HG03108 (cell line): ENCODE measurements around the gene ZSWIM5.
A peak's percentile ranks its signal among the peaks of the same experiment; 100 is the strongest.

Source experiments
- ATAC-seq: cut with Tn5 transposase; IDR thresholded peaks from one replicate; pipeline ENCODE4 v1.9.1; 2021; ENCODE audit warnings: moderate library complexity; ENCODE audit not compliant: unreplicated experiment

Gene ZSWIM5

DNA sequence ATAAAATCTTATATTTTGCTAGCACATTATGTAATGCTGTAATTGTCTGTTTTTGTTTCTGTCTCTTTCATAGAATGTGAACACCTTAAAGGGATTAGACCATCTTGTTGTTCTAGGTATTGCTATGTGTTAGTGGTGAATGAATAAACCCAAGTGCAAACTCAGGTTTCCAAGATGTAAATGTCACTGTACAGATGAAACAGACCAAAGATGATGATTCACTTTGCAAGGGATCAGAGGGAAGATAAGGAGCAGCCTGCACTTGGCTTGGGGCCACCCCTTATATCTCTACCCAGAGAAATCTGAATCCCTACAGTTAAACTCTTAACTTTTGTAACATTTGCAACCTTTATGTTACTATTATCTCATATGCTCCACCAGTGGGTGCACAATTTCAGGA lies 168.9 kb downstream of the ZSWIM5 start:
- ATAC-seq = no peak

DNA sequence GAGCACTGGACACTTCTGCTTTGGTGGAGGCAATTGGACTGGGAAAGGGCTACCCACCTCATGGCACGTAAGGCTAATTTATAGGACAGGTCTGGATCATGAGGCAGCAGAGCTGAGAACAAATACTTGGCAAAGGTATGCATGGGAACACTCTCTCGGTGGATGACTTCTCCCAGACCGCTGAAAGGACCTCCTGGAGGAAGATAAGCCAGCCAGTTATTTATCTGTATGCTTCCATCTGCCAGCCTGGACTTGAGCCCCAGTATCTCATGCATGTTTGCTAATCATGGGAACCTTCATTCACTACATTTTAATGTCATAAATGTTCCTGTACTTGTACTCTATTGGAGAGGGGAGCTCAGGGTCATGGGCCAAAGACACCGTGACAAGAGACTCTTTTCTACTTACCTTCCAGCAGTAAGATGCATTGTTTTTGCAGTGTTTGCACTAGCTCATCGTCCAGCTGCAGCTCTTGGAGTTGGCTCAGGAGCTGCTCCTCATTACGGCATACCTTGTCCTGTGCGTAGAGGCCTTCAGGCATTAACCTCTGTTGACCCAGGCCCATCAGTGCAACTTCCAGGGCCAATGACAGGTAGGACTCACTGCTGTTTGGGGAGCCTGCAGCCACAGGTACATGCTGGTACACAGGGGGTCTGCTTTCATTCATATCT lies 170.6 kb downstream of the ZSWIM5 start:
- ATAC-seq = no peak

DNA sequence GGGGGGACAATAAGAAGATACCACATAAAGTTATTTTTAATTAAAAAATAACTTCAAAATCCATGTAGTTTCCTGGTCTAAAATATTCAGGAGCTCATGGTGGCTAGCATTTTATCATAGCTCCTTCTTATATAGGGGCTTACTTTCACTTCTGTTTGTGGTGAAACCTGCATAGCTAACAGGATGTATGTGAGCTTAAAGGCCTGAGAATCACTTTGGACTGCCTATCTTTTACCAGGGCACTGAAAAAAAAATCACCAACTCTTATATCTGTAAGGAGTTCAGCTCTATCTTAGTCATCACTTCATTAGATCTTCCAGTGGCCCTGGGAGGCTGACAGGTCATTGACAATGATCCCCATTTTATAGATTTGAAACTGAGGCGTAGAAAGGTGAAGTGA lies 173.0 kb downstream of the ZSWIM5 start:
- ATAC-seq = no peak

DNA sequence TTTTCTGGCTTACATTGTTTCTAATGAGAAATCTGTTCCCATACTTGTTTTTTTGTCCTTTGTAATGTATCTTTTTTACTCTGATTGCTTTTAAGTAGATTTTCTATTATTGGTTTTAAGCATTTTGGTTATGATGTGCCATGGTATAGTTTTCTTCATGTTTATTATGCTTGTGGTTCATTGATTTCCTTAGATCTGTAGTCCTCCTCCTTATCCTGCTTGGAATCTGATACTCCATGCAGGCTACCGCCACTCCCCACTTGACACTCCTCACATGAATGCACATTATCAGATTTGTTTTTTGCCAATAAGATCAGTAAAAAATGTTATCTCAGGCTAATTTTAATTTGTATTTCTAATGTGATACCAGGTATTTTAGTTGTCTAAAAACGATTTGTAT lies 173.6 kb downstream of the ZSWIM5 start:
- no peak for ATAC-seq

DNA sequence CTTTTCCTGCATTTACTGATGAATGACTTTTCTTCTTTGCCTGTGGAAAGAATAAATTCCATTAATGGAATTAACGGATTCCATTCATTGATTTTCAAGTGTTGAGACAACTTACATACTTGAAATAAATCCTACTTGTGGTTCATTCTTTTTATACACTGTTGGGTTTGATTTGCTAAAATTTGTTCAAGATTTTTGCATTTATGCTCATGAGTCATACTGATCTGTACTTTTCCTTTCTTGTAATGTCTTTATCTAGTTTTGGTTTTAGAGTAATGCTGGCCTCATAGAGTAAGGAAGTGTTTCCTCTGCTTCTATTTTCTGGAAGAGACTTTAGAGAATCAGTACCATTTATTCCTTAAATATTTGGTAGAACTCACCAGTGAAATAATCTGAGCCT lies 180.0 kb downstream of the ZSWIM5 start:
- no peak for ATAC-seq

DNA sequence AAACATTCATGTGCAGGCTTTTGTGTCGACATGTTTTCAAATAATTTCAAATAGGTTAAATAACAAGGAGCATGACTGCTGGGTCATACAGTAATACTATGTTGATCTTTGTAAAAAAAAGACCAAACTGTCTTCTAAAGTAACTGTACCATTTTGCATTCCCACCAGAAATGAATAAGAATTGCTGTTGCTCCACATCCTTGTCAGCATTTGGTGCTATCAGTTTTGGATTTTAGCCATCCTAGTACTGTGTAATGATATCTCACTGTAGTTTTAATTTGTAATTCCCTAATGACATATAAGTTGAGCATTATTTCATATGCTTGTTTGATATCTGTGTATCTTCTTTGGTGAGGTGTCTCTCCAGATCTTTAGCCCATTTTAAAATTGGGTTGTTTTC lies 182.7 kb downstream of the ZSWIM5 start:
- no peak for ATAC-seq

DNA sequence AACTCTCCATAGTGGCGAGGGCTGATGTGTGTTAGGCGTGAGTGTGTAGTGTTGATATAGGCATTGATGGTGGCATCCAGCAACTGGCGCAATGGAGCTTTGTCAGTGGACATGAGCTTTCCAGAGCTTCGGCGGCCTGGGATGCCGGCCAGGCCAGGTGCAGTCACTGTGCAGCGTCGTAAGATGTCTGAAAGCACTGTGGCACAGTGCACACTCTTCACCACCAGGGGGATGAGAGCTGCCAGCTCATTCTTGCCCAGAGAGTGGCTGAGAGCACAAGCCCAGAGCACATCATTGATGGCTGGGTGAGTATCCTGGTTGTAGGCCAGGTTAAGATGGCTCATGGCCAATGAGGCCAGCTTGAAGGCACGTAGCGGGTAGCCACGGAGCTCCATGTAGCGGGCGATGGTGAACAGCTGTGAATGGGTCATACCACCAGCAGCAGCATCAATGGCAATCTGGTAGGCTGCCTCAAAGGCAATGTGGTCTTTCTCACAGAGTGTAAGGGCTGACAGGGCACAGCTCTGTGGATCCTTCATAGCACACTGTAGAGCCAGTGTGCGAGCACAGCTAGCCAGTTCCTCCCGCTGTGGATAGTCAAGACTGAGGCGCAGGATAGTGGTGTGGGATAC lies 187.7 kb downstream of the ZSWIM5 start:
- ATAC-seq = no peak

DNA sequence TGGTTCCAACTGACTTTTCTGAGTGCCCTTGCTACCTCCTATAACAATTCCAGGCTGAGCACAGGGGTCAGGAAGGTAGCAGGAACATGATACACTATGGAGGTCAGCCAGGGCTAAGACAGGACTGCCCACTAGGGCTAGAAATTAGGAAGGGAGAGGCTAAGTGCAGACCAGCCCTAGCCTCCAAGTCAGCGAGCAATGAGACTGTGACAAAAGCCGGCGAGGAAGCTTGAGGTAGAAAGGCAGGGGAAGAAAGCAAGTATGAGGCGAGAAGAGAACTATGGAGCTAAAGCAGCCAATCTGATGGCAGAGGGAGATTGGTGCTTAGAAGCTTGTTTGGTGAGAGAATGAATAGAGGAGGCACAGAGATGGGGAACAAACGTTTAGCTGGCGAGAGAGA lies 189.6 kb downstream of the ZSWIM5 start:
- ATAC-seq = no peak

DNA sequence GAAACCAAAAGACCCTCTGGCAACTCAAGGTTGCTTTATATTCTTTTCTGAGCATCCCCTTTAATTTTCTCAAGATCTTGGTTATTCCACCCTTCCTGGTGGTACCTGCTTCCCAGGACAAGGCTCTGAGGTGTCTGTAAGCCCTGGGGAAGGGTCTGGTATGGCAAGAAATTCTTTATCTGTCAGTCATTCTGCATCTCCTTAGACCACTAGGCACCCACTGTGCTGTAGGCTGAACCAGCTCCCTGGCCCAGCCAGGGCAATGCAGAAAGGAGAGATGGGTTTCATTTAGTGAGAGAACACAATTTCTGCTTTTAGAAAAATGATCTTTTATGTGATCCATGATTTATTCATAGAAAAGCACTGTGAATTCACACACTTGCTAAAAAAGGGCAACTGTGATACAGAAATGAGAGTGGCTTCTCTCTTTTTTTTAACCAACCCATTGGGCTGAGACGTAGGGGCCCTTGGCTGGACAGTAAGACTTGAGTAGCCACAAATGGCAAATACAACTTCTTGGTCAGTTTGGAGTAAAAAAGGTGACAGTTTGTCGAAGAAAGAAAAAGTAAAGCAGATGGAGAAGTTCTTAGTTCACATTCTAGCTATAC lies 190.2 kb downstream of the ZSWIM5 start:
- no peak for ATAC-seq

DNA sequence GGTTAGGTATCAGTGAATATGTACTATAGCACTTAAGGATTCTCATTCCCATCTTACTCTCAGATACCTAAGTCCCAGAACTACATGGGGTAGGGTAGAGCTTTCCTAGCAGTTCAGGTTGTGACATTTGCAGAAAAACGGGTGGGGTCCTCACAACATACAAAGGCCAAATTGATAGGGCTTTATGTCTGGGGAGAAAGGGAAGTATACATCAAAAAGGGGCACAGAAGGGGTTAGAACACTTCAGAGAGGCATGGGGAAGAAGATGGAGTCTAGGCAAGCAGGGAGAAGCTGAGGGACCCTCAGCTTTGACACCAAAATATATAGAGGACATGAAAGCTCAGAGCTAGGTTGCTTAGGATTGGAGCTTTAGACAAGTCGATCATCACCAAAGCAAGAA lies 190.7 kb downstream of the ZSWIM5 start:
- no peak for ATAC-seq

DNA sequence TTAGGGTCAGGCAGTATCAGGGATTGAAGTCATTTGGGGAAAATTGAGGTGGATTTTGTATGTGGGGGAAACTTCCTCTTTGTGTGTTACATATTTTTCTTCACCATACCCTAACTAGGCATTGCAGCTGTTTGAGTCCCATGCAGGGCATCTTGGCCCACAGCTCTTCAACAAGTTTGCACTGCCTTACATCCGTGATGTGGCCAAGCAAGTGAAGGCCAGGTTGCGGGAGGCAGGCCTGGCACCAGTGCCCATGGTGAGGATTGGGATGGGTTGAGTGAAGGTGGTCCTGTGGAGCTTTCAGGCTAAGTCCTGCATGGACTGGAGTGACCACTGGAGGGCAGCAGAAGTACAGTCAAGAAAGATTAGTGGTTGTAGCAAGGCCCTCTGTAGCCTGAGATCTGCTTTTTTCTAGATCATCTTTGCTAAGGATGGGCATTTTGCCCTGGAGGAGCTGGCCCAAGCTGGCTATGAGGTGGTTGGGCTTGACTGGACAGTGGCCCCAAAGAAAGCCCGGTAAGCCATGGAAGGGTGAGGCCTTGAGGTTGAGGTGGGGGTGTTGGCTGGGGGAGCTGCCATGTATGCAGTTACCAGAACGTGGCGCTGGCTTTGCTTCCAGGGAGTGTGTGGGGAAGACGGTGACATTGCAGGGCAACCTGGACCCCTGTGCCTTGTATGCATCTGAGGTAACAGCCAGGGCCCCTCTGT lies 191.9 kb downstream of the ZSWIM5 start:
- no peak for ATAC-seq

DNA sequence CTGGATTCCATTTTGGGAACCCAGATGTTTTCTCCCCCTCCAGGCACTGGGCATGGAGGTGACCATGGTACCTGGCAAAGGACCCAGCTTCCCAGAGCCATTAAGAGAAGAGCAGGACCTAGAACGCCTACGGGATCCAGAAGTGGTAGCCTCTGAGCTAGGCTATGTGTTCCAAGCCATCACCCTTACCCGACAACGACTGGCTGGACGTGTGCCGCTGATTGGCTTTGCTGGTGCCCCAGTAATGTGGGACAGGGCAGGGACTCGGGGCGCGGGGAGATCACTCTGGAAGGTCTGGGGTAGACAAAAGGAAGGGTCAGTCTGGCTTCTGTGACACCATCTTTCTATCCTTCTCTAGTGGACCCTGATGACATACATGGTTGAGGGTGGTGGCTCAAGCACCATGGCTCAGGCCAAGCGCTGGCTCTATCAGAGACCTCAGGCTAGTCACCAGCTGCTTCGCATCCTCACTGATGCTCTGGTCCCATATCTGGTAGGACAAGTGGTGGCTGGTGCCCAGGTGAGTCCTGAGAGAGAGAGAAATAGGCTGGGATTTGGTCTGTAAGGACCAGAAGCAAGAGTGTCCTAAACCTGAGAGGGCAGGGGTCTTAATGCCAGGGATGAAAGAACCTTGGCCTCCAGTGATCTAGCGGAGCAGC lies 192.7 kb downstream of the ZSWIM5 start:
- no peak for ATAC-seq

DNA sequence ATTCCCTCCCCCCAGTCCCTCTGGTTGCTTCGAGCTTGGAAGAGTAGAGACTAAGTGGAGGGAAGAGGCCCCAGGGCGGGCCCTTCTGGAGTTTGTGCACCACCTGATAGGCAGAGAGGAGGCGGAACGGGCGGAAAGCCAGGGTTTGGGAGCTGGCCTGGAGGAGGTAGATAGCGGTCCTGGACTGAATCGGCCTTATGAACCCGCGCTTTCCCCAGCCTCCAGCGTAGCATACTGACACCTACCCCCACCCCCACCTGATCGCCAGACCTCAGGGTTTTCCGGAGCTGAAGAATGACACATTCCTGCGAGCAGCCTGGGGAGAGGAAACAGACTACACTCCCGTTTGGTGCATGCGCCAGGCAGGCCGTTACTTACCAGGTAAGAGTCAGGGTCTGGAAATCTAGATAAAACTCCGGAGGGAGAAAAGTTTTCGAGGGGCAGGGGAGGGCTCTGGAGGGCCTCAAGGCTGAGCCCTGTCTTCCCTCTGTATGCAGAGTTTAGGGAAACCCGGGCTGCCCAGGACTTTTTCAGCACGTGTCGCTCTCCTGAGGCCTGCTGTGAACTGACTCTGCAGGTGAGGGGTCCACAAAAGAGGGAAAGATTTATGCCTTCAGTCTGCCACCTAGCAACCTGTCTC lies 193.6 kb downstream of the ZSWIM5 start:
- no peak for ATAC-seq

DNA sequence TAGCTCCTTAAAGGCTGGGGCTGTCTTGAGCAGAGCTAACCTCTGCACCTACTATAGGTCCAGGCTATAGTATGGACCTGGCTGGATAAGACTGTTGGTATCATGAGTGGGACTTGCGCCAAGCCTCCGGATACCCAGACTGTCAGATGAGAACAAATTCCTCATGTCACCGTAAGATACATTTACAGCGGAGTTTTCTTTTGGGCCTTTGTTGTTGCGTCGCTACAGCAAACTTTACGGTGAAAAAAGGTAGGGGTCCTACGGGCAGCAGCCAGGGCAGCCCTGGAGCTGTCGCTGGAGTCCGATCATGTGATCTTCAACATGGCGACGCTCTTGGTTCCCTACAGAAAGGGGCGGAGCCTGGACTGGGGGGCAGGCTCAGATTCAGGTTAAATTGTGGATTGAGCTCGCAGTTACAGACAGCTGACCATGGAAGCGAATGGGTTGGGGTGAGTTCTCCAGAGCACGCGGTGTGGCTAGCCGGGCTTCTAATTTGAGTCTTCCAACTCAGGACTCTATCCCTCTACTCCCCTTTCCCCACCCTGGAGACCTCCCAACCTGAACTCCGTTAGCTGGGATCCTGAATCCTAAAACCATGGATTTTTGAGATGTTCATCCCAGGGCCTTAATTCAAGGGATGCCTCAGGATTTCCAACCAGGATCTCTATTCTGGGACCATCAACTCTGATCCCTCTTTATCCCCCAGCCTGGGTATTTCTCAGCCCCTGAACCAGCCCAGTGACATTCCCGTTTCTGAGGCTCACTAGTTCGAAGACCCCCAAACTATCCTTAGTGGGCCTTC lies 194.4 kb downstream of the ZSWIM5 start, which contains the start of gene UROD:
Gene UROD (plus strand): TSS at position 418 of the 802 bp plus-strand sequence. CDS start 12 bp downstream, at position 430.
- peak; percentile 72 for ATAC-seq

DNA sequence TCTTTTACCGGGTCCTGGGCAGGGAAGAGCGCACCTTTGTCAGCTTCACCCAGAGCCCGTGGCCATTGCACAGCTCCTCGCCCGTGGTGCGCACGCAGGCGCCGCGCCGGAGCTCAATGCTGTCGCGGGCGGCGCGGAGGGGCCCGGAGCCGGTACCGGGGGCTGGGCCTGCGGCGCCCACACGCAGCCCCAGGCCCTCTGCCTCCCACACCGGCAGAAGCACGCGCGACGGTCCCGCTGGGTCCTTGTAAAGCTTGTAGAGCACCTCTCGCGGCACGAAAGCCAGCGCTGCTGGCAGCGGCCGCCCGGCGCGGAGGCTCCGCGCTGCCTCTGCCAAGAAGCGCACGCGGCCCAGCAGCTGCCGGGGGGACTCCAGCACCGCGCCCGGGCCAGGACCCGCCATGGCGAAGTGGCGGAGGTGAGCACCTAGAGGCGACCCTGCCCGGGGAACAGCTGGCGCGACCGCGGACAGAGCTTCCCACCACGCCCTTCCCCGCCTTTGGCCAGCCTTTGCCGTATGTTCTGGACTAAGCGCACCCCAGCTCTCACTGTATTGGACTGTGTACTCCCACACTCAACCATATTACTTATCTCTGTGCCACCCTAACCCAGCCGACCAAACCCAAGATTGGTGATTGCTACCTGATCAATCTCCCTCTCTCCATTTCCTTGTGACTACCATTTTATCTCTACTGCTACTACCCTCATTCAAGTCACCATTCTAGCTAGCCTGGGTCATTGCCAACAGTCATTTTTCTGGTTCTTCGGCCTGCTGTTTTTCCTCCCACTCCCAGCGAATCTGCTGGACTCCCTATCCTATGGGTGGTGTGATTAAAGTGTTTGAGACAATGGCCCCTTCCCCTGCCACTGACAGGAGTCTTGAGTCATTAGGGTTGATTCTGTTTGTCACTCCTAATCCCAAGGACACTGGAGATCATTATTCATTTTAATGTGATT lies 195.3 kb downstream of the ZSWIM5 start, which contains the start of gene HECTD3:
Gene HECTD3 (minus strand): TSS at position 470 of the 957 bp plus-strand sequence. CDS start 67 bp downstream, at position 403.
- ATAC-seq = peak; percentile 54

DNA sequence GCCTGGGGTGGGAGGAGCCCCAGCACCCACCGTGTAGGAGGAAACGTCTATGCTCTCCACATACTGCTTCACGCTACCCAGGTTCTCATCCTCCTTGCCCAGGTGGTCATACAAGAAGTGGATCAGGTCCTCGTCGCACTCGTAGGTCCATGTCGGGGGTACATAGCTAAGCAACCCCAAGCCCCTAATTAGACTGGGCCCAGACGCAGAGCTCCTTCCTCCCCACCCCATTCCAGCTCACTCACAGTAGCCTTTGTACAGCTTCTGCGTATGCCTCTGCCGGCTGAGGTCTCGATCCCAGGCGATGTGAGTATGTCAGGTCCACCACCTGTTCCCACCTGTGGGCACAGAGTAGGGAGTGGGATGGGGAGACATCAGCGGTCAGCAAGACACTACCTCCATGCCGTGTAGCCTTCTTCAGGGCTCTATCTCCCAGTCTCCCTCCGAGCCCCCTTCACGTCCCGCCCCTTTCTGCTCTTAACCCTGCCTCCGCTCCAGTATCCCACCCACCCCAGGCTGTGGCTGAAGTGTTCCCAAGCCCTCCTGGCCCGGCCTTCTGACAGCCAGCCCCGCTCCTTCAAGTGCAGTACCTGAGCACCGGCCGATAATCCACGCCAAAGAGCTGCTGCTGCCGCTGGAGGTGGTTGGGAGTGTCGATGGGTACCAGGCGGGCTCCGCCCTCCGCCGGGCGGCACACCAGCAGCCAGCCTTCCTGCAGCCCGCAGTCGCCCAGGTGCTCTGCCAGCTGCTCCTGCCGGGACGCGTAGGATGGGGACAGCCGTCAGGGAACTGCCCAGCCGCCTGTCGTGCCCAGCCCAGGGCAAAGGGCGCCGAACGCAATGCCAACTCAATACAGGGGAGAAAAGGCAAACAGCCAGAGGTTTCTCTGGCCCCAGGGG lies 196.2 kb downstream of the ZSWIM5 start:
- ATAC-seq = no peak

DNA sequence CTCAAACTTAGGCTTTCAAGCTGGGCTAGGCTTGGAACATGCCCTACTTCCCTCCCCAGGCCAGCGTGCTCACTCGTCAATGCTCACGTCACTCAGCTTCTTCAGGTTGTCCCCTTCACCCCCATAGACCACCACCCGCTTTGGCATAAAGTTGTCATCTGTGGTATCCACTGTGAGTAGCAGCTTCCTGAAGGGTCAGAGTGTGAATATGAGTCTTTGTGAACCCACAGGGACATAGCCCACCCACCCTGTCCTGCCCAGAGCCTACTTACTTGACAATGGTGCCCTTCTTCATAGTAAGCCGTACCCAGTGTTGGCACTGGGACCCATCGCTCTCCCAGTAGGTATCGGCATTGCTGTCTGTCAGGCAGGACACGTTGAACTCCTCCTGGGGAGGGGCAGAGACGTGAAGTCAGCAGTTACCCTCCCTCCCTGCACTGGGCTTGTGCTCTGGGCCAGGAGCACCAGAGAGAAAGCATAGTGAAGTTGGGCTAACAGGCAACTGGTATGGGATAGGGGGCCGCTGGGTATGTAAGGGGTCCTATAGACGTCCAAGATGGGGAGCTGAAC lies 197.0 kb downstream of the ZSWIM5 start:
- ATAC-seq = no peak
